HepG2 (cell line): ENCODE data around the gene POU6F2. TPM values are rescaled to one million over a fixed set of nuclear protein-coding genes. Genes with fewer than 3 reads are reported as not detected.

Experiments
- ATAC-seq: fragments of 200-7000 bp; cut with Tn5 transposase; 3 replicates; pipeline ENCODE4 v1.9.1; 2020; ENCODE audit warnings: mild to moderate bottlenecking, moderate library complexity
- BruUV-seq: library from RNA; stranded (reverse); fragments of 400-500 nt; replicated peaks from 2 replicates; lab custom pipeline; 2021; lab: Mats Ljungman, UMichigan
- CTCF ChIA-PET: fragments of 300-600 bp; formaldehyde crosslinking; extraction: SDS; loops from one replicate; lab custom pipeline; 2021; ENCODE audit warnings: low total read pairs, inconsistent platforms, low intra/inter-chr PET ratio; lab: Yijun Ruan, JAX
- POLR2A ChIA-PET: fragments of 350-600 bp; sonication (Branson Sonifier 250); formaldehyde crosslinking; loops from one replicate; lab custom pipeline; 2020; ENCODE audit warnings: antibody characterized with exemption, inconsistent platforms; lab: Yijun Ruan, JAX
- DNase-seq: peaks from one replicate; pipeline ENCODE4 v3.0.0-alpha.2; 2015; ENCODE audit warnings: low spot score
- FAIRE-seq: peaks from 3 replicates; lab custom pipeline; 2011; peaks lifted over from hg19 to GRCh38; lab: Jason Lieb, UNC
- H2AFZ ChIP-seq: one replicate; pipeline ENCODE4 v1.6.1; 2011; ENCODE audit warnings: low read length, inconsistent platforms
- H3K27ac ChIP-seq: fragments of 300-600 bp; 3 replicates; pipeline ENCODE4 v1.8.0; 2011; ENCODE audit warnings: mixed run types, mild to moderate bottlenecking, mixed read lengths, low read length, inconsistent platforms; ENCODE audit not compliant: insufficient read depth; ENCODE audit errors: extremely low read length
- H3K27me3 ChIP-seq, 2 experiments: fragments of 200-600 bp in 1 of 2; 2 replicates in 1 of 2; 3 replicates in 1 of 2; pipeline versions ENCODE4 v1.6.0 to v1.8.0; 2011; ENCODE audit warnings: low read length in 2 of 2, mild to moderate bottlenecking in 2 of 2, moderate library complexity in 2 of 2, inconsistent platforms in 1 of 2; ENCODE audit not compliant: insufficient read depth in 2 of 2, control insufficient read depth in 1 of 2
- H3K36me3 ChIP-seq, 2 experiments: fragments of 200-600 bp in 1 of 2; replicated peaks in 1 of 2; 2 replicates in 1 of 2; 3 replicates in 1 of 2; pipeline versions ENCODE4 v1.5.1 to v1.8.0; 2011; ENCODE audit warnings: low read length in 2 of 2, inconsistent platforms in 1 of 2; ENCODE audit not compliant: insufficient read depth in 2 of 2, control insufficient read depth in 1 of 2
- H3K4me1 ChIP-seq: 2 replicates; pipeline ENCODE4 v1.5.1; 2012; ENCODE audit warnings: low read length, inconsistent platforms; ENCODE audit not compliant: insufficient read depth
- H3K4me2 ChIP-seq: 2 replicates; pipeline ENCODE4 v1.6.0; 2011; ENCODE audit warnings: low read depth, low read length, inconsistent platforms
- H3K4me3 ChIP-seq, 3 experiments: fragments of 200-600 bp in 1 of 3; sonication (generic), shearing (Covaris generic) in 1 of 3; replicated peaks in 1 of 3; 2 replicates each; pipeline ENCODE4 v1.5.1; 2011 to 2016; ENCODE audit warnings: low read length in 3 of 3, inconsistent platforms in 2 of 3, low read depth in 2 of 3, mild to moderate bottlenecking in 2 of 3, control low read depth in 1 of 3, mixed read lengths in 1 of 3; ENCODE audit not compliant: insufficient read depth in 1 of 3
- H3K79me2 ChIP-seq: one replicate; pipeline ENCODE4 v1.6.1; 2011; ENCODE audit warnings: low read length, inconsistent platforms; ENCODE audit not compliant: insufficient read depth
- H3K9ac ChIP-seq: 2 replicates; pipeline ENCODE4 v1.6.0; 2011; ENCODE audit warnings: mild to moderate bottlenecking, low read depth, low read length, inconsistent platforms; ENCODE audit not compliant: insufficient read depth
- H3K9me3 ChIP-seq: 2 replicates; pipeline ENCODE4 v1.5.1; 2012; ENCODE audit warnings: mild to moderate bottlenecking, low read length
- H4K20me1 ChIP-seq: 2 replicates; pipeline ENCODE4 v1.6.0; 2011; ENCODE audit warnings: inconsistent platforms, mild to moderate bottlenecking, low read length, moderate library complexity; ENCODE audit not compliant: insufficient read depth
- AGO1 ChIP-seq: fragments of 200-400 bp; formaldehyde crosslinking; IDR thresholded peaks from 2 replicates; pipeline ENCODE4 v1.6.1; 2017; ENCODE audit warnings: mild to moderate bottlenecking, low read depth, low read length, moderate library complexity; ENCODE audit not compliant: poor library complexity, severe bottlenecking
- ELF4 ChIP-seq: sonication (generic); formaldehyde crosslinking; IDR thresholded peaks from 2 replicates; pipeline ENCODE4 v1.5.0; 2020; ENCODE audit warnings: missing genetic modification reagents, mild to moderate bottlenecking, moderate library complexity, borderline replicate concordance
- KAT7 ChIP-seq: IDR thresholded peaks from 2 replicates; pipeline ENCODE4 v1.6.1; 2018; ENCODE audit warnings: borderline replicate concordance, missing compliant biosample characterization
- MEIS1 ChIP-seq: sonication (generic); formaldehyde crosslinking; IDR thresholded peaks from 2 replicates; pipeline ENCODE4 v1.9.0; 2021; ENCODE audit warnings: mild to moderate bottlenecking, missing genetic modification reagents, moderate library complexity, borderline replicate concordance
- ZFP90 ChIP-seq: sonication (generic); formaldehyde crosslinking; IDR thresholded peaks from 2 replicates; pipeline ENCODE4 v1.8.0; 2022; ENCODE audit warnings: missing genetic modification reagents, mild to moderate bottlenecking, inconsistent platforms, borderline replicate concordance
- ZFY ChIP-seq: sonication (generic); formaldehyde crosslinking; IDR thresholded peaks from 2 replicates; pipeline ENCODE4 v1.4.0; 2020; ENCODE audit warnings: missing genetic modification reagents
- ZNF207 ChIP-seq: fragments of 450-650 bp; IDR thresholded peaks from 2 replicates; pipeline ENCODE4 v1.6.1; 2016; ENCODE audit warnings: antibody characterized with exemption, borderline replicate concordance
- WGBS: methylation state at CpG from one replicate; pipeline ENCODE4 v1.1.6; 2017; ENCODE audit warnings: low lambda C conversion rate; 5-methylcytosine and 5-hydroxymethylcytosine counted together
- in situ Hi-C: cut with HindIII; loops from 2 replicates; pipeline ENCODE4 v1.10.0; 2017; ENCODE audit warnings: low pct_unique_long_range_greater_than_20kb; ENCODE audit not compliant: extremely low pct_ligation_motif_present
- intact Hi-C: fragments of 100-400 bp; cut with micrococcal nuclease; formaldehyde crosslinking; loops from one replicate; pipeline ENCODE4 v1.10.0; 2022; ENCODE audit not compliant: unreplicated experiment
- polyA plus RNA-seq, 8 experiments: library from polyadenylated mRNA; depleted of rRNA in 3 of 8; stranded (reverse) in 7 of 8; unstranded in 1 of 8; fragments of >200 nt; fragmentation: Illumina TruSeq in 4 of 8; extraction: Trizol in 4 of 8; gene quantifications; 2 replicates each; pipeline versions ENCODE4 v1.2.1 to v1.2.3, GENCODE V29; 2011 to 2016; ENCODE audit warnings: low read depth in 4 of 8, missing spikeins in 1 of 8, mixed read lengths in 1 of 8; ENCODE audit not compliant: insufficient read depth in 1 of 8
- total RNA-seq, 5 experiments: library from RNA; depleted of rRNA; stranded (reverse); fragments of >200 nt; fragmentation: Illumina TruSeq; extraction: Trizol; gene quantifications; 2 replicates each; pipeline ENCODE4 v1.2.3, GENCODE V29; 2016; ENCODE audit warnings: low read depth in 1 of 5
- TF ChIP-seq, protein P1 (sequence below): sonication (generic); formaldehyde crosslinking; IDR thresholded peaks from 2 replicates; pipeline ENCODE4 v1.5.1; 2020; ENCODE audit warnings: missing genetic modification reagents, mild to moderate bottlenecking, borderline replicate concordance

Gene POU6F2
- total and polyA plus RNA-seq, 2 of the 13 experiments (the other 11 are each of a cell fraction or from before 2014, with no cell fraction given): not detected

GRCh38 chr7:39035156-39035555 is 57.4 kb downstream of the POU6F2 start:
- WGBS: 3% methylated on average over 4 of the region's 4 CpGs
- Histone ChIP-seq H3K27ac (no peak overlapping the region), H3K4me3 (no peak overlapping the region), H4K20me1 (no peaks in the 10 kb centered on the region), H3K4me1 (no peaks in the 10 kb centered on the region), H3K79me2 (no peaks in the 10 kb centered on the region), H3K9me3 (no peaks in the 10 kb centered on the region), H3K4me2 (no peak overlapping the region), H3K9ac (no peak overlapping the region), H2AFZ (no peak overlapping the region), H3K36me3 (no peaks in the 10 kb centered on the region), H3K27me3 (peaks cover 0 to 20% of the 10 kb centered on the region in 2 experiments; a peak in 1 of 5 replicates)
- in situ Hi-C loops (no loop called here), intact Hi-C loops (no loop called here)
- no peak for FAIRE-seq
- no peak for TF ChIP-seq AGO1
- TF ChIP-seq KAT7 (CRISPR knock-in tag): no peak
- no peak for TF ChIP-seq ZNF207
- no peak for TF ChIP-seq ZFY (CRISPR knock-in tag)
- no peak for TF ChIP-seq ZFP90
- no peak for TF ChIP-seq ELF4 (CRISPR knock-in tag)
- TF ChIP-seq, protein P1, sequence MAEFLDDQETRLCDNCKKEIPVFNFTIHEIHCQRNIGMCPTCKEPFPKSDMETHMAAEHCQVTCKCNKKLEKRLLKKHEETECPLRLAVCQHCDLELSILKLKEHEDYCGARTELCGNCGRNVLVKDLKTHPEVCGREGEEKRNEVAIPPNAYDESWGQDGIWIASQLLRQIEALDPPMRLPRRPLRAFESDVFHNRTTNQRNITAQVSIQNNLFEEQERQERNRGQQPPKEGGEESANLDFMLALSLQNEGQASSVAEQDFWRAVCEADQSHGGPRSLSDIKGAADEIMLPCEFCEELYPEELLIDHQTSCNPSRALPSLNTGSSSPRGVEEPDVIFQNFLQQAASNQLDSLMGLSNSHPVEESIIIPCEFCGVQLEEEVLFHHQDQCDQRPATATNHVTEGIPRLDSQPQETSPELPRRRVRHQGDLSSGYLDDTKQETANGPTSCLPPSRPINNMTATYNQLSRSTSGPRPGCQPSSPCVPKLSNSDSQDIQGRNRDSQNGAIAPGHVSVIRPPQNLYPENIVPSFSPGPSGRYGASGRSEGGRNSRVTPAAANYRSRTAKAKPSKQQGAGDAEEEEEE (CRISPR knock-in tag): no peak
- TF ChIP-seq MEIS1 (CRISPR knock-in tag): no peak
- ATAC-seq: no peak
- BruUV-seq: no TSS peak
- CTCF ChIA-PET: no interaction called here
- POLR2A ChIA-PET: no interaction called here
- no peak for DNase-seq
